IMR-90 (cell line): ENCODE data around the gene DNAH6.

ENCODE experiments used
- FOS ChIP-seq: fragments of 150-350 bp; IDR thresholded peaks from 2 replicates; pipeline ENCODE4 v1.6.1; 2016; ENCODE audit warnings: low read depth, low read length
- MAFK ChIP-seq: IDR thresholded peaks from 2 replicates; pipeline ENCODE4 v1.6.1; 2012; ENCODE audit warnings: low read depth, low read length, improper control_type of control experiment
- POLR2A ChIP-seq: IDR thresholded peaks from 2 replicates; pipeline ENCODE4 v1.6.1; 2012; ENCODE audit warnings: mild to moderate bottlenecking, low read depth, low read length
- RFX5 ChIP-seq: IDR thresholded peaks from 2 replicates; pipeline ENCODE4 v1.8.0; 2012; ENCODE audit warnings: low read depth, mild to moderate bottlenecking, low read length, moderate library complexity
- SMC3 ChIP-seq: fragments of 150-350 bp; IDR thresholded peaks from 2 replicates; pipeline ENCODE4 v1.6.1; 2016; ENCODE audit warnings: low read depth, mild to moderate bottlenecking, antibody characterized with exemption, low read length, moderate library complexity
- TF ChIP-seq, protein P1 (sequence below): conservative IDR thresholded peaks from 2 replicates; pipeline ENCODE4 v1.5.1; 2012; ENCODE audit warnings: mild to moderate bottlenecking, low read depth, low read length, improper control_type of control experiment

DNA sequence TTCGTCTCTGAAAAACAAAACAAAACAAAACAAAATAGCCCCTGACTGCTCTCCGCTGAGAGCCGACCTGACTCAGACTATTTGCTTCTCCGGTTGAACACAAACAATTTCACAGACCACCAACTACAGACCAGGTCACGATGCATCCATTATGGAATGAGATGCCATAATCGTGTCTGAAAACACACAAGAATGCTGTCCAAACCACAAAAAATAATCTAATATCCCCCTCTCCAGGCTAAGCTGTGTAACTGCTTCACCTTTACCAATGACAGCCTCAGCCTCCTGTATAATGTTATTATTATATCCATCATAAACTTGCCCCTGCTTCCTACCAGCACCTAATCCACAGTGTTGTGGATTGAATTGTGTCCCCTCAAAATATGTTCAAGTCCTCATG is 114.7 kb downstream of the DNAH6 start:
- TF ChIP-seq POLR2A, result no peak
- peak; percentile 48 for TF ChIP-seq SMC3
- no peak for TF ChIP-seq MAFK
- TF ChIP-seq, protein P1, sequence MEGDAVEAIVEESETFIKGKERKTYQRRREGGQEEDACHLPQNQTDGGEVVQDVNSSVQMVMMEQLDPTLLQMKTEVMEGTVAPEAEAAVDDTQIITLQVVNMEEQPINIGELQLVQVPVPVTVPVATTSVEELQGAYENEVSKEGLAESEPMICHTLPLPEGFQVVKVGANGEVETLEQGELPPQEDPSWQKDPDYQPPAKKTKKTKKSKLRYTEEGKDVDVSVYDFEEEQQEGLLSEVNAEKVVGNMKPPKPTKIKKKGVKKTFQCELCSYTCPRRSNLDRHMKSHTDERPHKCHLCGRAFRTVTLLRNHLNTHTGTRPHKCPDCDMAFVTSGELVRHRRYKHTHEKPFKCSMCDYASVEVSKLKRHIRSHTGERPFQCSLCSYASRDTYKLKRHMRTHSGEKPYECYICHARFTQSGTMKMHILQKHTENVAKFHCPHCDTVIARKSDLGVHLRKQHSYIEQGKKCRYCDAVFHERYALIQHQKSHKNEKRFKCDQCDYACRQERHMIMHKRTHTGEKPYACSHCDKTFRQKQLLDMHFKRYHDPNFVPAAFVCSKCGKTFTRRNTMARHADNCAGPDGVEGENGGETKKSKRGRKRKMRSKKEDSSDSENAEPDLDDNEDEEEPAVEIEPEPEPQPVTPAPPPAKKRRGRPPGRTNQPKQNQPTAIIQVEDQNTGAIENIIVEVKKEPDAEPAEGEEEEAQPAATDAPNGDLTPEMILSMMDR, result peak; percentile 60
- TF ChIP-seq FOS, result no peak
- TF ChIP-seq RFX5, result no peak
